ENCODE data around the gene AKR1E2.

DNA sequence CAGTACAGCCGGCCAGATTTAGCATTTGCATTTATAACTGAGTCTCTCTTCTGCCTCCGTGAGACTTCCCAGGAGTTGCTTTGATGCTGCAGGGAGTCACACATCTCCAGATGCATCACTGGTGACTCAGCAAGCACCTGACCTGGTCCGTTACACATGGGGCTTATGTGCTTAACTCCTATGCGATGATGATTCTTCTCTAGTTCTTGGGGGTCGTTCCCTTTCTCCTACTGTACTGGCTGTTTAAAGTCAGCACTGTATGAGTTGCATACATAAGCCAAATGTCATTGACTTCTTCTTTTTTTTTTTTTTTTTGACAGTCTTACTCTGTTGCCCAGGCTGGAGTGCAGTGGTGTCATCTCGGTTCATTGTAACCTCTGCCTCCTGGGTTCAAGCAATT lies 13.0 kb upstream of the AKR1E2 start:
- TF ChIP-seq POLR2A (IDR thresholded peaks at IDR 0.05) (no peak), EP300 (IDR thresholded peaks at IDR 0.05) (no peak), POLR2AphosphoS5 (IDR thresholded peaks at IDR 0.05) (no peak)
- TF ChIP-seq, protein P1, sequence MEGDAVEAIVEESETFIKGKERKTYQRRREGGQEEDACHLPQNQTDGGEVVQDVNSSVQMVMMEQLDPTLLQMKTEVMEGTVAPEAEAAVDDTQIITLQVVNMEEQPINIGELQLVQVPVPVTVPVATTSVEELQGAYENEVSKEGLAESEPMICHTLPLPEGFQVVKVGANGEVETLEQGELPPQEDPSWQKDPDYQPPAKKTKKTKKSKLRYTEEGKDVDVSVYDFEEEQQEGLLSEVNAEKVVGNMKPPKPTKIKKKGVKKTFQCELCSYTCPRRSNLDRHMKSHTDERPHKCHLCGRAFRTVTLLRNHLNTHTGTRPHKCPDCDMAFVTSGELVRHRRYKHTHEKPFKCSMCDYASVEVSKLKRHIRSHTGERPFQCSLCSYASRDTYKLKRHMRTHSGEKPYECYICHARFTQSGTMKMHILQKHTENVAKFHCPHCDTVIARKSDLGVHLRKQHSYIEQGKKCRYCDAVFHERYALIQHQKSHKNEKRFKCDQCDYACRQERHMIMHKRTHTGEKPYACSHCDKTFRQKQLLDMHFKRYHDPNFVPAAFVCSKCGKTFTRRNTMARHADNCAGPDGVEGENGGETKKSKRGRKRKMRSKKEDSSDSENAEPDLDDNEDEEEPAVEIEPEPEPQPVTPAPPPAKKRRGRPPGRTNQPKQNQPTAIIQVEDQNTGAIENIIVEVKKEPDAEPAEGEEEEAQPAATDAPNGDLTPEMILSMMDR (IDR thresholded peaks at IDR 0.05), result no peak

Measured in upper lobe of left lung (tissue), 4 donors.